Islet precursor cell (in vitro differentiated cells): ENCODE data around the gene CD151.
A peak's percentile ranks its signal among the peaks of the same experiment; 100 is the strongest.

ENCODE experiments used
- DNase-seq: peaks from one replicate; pipeline ENCODE4 v3.0.0-alpha.2; 2018

Gene CD151

DNA sequence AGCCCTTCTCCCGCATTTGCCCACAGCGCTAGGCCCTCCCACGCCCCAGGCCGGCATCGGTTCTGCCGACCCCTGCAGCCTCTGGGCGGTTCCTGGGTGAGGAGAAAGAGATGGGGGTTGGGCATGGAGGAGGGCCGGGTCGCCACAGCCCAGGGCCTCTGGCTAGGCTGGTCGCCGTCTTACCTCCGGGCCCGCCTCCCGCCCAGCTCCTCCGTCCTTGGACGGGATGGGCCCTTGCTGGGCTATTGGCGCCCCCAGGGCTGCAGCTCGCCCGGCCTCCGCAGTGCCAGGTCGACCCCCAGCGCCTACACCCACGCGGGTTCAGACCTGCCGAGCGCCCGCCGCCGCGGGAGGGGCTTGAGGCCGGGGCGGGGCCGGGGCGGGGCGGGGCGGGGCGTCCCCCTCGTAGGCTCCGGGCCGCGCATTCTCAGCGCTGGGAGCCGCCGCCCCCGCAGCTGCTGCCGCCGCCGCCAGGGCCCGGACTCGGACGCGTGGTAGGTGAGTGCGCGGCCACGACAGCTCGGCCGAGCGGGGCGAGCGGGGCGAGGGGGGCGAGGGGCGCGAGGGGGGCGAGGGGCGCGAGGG, at the start of gene CD151:
Gene CD151, plus strand, starts transcription at position 424 of the 585 bp plus-strand sequence. CDS start 3,118 bp downstream, outside the sequence.
- DNase-seq: peak; percentile 90

DNA sequence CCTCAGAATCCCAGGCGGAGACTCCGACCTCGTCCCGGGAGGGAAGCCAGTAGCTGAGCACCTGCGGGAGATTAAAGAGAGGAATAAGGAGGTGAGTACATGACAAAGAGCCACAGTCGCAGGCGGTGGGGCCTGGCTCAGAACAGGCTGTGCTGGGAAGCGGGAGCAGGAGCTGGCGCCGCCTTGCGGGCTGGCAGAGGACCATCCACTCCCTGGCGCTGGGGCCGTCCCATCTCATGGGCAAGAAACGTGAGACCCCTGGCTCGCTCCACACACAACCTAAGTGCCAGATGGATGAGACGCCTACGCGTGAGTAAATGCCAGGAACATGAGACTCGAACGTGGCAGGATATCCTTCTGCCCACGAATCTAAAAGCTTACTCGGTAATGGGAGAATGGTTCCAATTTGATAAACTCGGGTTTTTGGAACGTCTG, 49.2 kb upstream of the CD151 start:
- DNase-seq: peak; percentile 97

- no peak for DNase-seq
These were observed 46.3 kb upstream of the CD151 start for GRCh38 chr11:786235-787083.

GRCh38 chr11:787084-787675, 45.6 kb upstream of the CD151 start:
- DNase-seq: no peak

DNA sequence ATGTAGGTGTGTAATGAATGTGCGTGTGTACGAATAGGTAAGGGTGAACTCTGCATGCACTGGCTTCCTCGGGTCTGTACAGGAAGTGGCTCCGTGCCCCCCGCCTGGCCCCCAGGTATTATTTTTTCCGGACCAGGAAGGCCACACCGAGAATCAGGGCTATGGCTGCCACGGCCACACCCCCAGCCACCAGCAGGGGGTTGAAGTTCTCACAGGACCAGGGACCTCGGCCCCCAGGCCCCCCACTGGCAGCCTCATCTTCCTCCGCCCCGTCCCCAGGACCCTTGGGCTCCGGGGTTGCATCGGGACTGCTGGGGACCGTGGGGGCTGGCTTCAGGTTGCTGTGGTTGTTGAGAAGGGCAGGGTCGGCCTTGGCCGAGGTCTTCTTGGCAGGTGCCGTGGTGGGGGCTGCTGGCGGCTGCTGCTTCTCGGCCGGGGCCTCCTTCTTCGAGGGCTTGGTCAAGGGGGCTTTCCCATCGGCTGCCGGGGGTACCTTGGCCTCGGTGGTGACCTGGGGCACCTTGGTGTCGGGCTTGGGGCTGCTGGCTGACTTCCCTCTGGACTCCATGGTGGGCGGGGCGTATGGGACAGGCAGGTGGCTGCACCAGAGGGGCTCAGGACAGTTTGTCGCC, 44.6 kb upstream of the CD151 start:
- DNase-seq: no peak

DNA sequence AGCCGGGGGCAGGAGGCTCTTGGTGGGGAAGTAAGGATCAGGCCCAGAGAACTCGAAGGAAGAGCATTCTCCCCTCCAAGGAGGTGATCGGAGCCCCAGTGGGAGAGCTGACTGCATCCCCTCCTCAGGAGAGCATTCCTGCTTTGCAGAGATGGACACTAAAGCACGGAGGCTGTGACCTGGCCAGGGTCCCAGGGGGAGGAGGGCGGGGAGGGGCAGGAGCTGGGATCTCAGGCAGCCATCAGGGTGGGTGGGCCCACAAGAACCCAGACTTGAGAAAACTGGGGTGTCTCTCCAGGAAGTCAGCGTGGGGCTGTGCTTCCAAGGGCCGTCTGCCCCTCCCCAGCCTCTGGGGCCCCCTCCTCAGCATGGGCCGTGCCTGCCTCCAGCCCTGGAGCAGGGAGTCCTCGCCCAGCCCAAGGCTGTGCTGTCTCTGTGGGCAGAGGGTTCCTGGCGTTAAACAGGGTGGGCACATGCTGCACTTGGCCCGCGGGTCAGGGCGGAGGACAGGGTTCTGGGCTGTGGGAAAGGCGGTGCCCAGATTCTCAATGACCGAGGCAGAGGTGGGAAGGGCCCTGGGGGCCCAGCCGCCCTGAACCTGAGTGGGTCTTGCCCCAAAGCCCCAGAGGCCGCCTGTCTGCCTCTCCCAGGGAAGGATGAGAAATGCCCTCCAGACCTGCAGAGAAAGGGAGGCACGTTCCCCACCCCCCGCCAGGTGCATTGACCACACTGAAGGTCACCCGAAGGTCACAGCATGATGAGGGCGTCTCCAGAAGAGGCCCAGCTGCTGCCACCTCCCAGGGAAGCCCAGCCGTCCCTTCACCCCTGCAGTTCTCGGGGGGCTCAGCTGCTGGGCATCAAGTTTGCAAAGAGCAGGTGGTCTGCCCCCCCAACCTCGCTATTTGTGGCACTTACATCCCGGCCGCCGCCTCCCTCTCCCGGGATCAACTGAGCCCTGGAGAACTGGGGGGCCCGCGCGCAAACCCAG, 43.5 kb upstream of the CD151 start:
- DNase-seq: no peak

GRCh38 chr11:789943-790342, 42.8 kb upstream of the CD151 start, which contains the start of gene CEND1:
Gene CEND1, minus strand, starts transcription at chr11:790090. Its CDS starts 1,514 bp downstream, at chr11:788576.
- no peak for DNase-seq

DNA sequence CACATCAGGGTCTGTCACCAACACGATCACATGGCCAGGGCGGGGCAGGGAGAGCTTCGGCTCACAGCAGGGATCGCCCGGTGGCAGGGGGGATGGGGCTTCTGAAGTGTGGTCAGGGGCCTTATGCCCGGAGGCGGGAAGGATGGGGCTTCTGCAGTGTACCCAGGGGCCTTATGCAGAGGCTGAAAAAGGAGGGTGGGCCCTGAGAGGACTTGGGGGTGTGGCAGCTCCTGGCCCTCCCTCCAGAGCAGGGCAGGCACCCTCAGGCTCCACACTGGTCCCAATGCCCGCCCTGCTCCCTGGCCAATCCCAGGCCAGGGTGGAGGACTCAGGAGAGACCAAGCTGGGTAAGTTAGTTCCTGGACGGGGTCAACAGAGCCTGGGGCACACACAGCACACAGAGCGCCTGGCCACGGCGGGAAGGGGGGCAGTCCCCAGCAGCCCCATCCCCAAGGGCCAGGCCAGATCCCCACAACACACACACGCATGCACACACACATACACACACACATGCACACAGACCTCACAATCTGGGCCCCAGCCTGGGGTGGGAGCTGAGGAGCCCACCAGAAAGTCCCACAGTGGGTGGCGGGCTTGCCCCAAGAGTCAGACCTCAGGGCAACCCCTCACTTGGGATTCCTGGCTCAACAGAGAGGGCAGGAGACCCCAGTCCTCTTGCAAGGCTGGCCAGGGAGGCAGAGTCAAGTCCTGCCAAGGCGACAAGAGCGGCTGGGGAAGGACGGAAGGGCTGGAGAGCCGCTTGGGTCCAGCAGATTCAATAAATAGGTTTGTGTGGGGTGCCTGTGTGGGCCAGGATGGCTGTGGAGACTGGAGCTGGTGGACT, 41.8 kb upstream of the CD151 start:
- DNase-seq: no peak

- no peak for DNase-seq
These were observed 40.9 kb upstream of the CD151 start for GRCh38 chr11:791658-792534.

DNA sequence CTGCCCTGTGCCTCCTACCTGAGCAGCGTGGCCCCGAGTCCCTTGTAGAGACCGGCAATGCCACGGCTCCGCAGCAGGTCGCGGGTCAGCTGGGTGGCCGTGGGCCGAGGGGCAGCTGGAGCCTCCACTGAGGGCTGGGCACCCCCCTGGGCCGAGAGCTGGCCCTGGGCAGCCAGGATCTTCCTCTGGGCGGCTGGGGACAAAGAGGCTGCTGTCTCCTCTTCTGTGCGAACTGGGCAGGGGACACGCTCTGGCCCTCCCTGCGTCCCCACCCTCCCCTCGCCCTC, 40.3 kb upstream of the CD151 start:
- DNase-seq: no peak

- no peak for DNase-seq
These were observed 39.9 kb upstream of the CD151 start for GRCh38 chr11:792873-793272.

GRCh38 chr11:793556-793955, 39.2 kb upstream of the CD151 start:
- DNase-seq: no peak

DNA sequence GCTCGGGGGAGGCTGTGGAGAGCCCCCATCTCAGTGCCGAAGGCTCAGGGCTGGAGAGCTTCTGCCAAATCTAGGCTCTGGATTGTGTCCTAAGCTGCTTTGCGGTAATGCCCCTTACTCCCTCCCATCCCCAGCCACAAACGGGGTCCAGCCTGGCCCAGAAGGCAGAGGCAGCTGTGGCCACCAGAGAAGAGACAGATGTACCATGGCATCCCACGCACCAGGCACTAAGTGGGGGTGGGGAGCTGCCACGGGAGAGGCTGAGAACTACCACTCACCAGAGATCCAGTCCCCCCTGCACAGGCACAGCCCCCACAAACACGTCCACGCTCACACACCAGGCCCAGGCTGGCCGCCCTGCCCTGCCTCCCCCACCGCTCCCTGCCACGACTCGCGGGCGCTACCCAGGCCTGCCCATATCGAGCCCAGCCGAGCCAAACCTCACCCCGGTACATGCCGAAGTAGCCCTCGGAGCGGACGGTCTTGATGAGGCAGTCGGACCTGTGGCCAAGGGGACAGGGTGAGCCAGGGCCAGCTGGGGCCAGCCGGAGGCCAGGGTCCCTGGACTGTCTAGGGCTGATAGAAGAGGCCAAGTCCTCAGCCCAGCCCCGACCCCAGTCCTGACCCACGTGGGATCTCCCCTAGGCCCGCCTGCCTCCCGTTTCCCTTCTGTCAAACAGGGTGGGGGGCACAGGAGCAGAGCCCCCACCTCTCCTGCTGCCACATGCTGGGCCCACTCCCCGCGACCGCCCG, 38.6 kb upstream of the CD151 start:
- DNase-seq: no peak

DNA sequence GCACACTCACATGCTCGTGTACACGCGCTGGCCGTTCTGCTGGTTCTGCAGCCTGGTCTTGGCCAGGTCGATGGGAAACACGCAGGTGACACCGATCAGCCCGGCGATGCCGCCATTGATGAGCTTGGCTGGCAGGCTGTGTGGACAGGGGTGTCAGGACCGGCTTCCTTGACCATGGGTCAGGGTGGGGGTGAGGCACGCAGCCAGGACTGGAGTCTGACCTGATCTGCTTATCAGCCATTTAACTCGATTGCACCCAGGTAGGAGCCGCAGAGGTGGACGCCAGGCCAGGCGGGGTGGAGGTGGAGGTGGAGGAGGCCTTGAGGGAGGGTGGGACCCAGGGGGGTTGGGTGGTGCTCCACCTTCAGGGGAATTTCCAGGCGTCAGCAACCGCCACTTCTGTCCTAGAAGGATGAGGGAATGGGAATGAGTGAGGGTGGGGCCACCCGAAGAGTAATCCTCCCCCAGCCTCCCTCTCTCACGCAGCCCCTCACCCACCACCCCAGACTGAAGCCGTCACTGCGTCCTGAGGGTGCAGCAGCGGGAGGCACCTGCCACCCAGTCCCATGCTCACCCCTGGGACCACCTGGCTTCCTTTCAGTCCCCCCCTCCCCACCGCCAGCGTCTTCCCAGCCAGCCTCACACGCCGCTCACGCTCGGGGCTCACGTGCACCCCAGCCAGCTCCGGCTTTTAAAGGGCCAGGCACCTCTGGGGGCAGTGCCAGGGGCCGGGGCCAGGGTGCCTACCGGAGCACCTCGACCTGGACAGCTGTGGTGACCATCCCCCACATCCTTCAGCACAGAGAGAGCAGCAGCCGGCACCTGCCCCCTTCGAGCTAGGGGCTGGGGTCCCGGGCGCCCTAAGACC, 37.8 kb upstream of the CD151 start:
- no peak for DNase-seq

- DNase-seq: peak; percentile 89
These were observed 36.9 kb upstream of the CD151 start for GRCh38 chr11:795634-796564.

GRCh38 chr11:796565-797295, 36.0 kb upstream of the CD151 start:
- DNase-seq: no peak
